K562 (cell line): ENCODE results near the gene RBP7. TPM values are rescaled to one million over a fixed set of nuclear protein-coding genes. Genes with fewer than 3 reads are reported as not detected.

Experiments used
- ARHGAP35 ChIP-seq: fragments of 450-650 bp; IDR thresholded peaks from 2 replicates; pipeline ENCODE4 v1.6.1; 2018; ENCODE audit not compliant: partially characterized antibody
- ATF7 ChIP-seq: fragments of 450-650 bp; IDR thresholded peaks from 2 replicates; pipeline ENCODE4 v1.7.1; 2014; ENCODE audit warnings: mild to moderate bottlenecking, moderate library complexity
- ESRRB ChIP-seq: fragments of 250-450 bp; sonication (Bioruptor Pico); IDR thresholded peaks from 2 replicates; pipeline ENCODE4 v1.5.0; 2020; ENCODE audit warnings: mild to moderate bottlenecking, moderate library complexity, borderline replicate concordance
- KLF6 ChIP-seq: fragments of 250-450 bp; sonication (Bioruptor Pico); IDR thresholded peaks from 2 replicates; pipeline ENCODE4 v1.4.0; 2020; ENCODE audit warnings: mild to moderate bottlenecking, moderate library complexity, borderline replicate concordance
- LEF1 ChIP-seq: fragments of 450-650 bp; IDR thresholded peaks from 2 replicates; pipeline ENCODE4 v1.6.1; 2016; ENCODE audit warnings: mild to moderate bottlenecking
- NELFE ChIP-seq: IDR thresholded peaks from 2 replicates; pipeline ENCODE4 v1.6.1; 2011; ENCODE audit warnings: mild to moderate bottlenecking; ENCODE audit not compliant: insufficient read depth, insufficient read length
- PHTF2 ChIP-seq: fragments of 250-450 bp; sonication (Bioruptor Pico); IDR thresholded peaks from 2 replicates; pipeline ENCODE4 v1.5.0; 2021; ENCODE audit warnings: mild to moderate bottlenecking
- SMAD4 ChIP-seq: fragments of 250-450 bp; sonication (Bioruptor Pico); conservative IDR thresholded peaks from 2 replicates; pipeline ENCODE4 v1.8.0; 2021; ENCODE audit warnings: inconsistent platforms, mild to moderate bottlenecking, moderate library complexity
- SRSF9 ChIP-seq: fragments of 200-400 bp; formaldehyde crosslinking; IDR thresholded peaks from 2 replicates; pipeline ENCODE4 v1.6.1; 2017; ENCODE audit warnings: low read depth, low read length, borderline replicate concordance
- ZC3H8 ChIP-seq: fragments of 450-650 bp; IDR thresholded peaks from 2 replicates; pipeline ENCODE4 v1.6.1; 2017
- ZKSCAN8 ChIP-seq: fragments of 200-800 bp; sonication (Bioruptor generic); IDR thresholded peaks from 2 replicates; pipeline ENCODE4 v1.6.1; 2016; ENCODE audit warnings: missing genetic modification characterization, missing compliant biosample characterization
- ZNF165 ChIP-seq: fragments of 250-450 bp; sonication (Bioruptor Pico); IDR thresholded peaks from 2 replicates; pipeline ENCODE4 v1.4.0; 2020; ENCODE audit warnings: borderline replicate concordance
- ZNF384 ChIP-seq: IDR thresholded peaks from 2 replicates; pipeline ENCODE4 v1.6.1; 2012; ENCODE audit warnings: low read depth, low read length, improper control_type of control experiment
- ZNF583 ChIP-seq: fragments of 250-450 bp; sonication (Bioruptor Pico); IDR thresholded peaks from 2 replicates; pipeline ENCODE4 v1.4.0; 2020
- ZNF764 ChIP-seq: fragments of 250-450 bp; sonication (Bioruptor Pico); IDR thresholded peaks from 2 replicates; pipeline ENCODE4 v1.4.0; 2020; ENCODE audit warnings: low read depth, mild to moderate bottlenecking, moderate library complexity
- polyA plus RNA-seq, 8 experiments: library from polyadenylated mRNA; depleted of rRNA in 4 of 8; stranded (reverse) in 5 of 8; unstranded in 3 of 8; fragments of >200 nt; fragmentation: Nextera tagmentation in 2 of 8; fragmentation: Illumina TruSeq in 1 of 8; extraction: Ambion mirVana in 2 of 8; extraction: Trizol in 1 of 8; gene quantifications; 2 replicates each; pipeline versions ENCODE4 v1.2.1 to v1.2.3, GENCODE V29; 2011 to 2014; ENCODE audit warnings: inconsistent platforms in 1 of 8, missing spikeins in 1 of 8
- total RNA-seq, 7 experiments: library from RNA; depleted of rRNA in 6 of 7; stranded (reverse); fragments of >200 nt in 6 of 7; fragmentation: Illumina TruSeq in 2 of 7; extraction: Trizol in 2 of 7; gene quantifications; 2 replicates each; pipeline versions ENCODE4 v1.2.1 to v1.2.3, GENCODE V29; 2011 to 2021; ENCODE audit warnings: low replicate concordance in 1 of 7
- TF ChIP-seq, protein P1 (sequence below): sonication (generic); formaldehyde crosslinking; IDR thresholded peaks from 2 replicates; pipeline ENCODE4 v1.8.1; 2023; ENCODE audit warnings: mild to moderate bottlenecking, missing genetic modification reagents
- TF ChIP-seq, protein P2 (sequence below): fragments of 450-650 bp; formaldehyde crosslinking; IDR thresholded peaks from 2 replicates; pipeline ENCODE4 v1.4.0; 2022; ENCODE audit warnings: mild to moderate bottlenecking, moderate library complexity
- TF ChIP-seq, protein P3 (sequence below): fragments of 200-800 bp; sonication (Bioruptor generic); IDR thresholded peaks from 2 replicates; pipeline ENCODE4 v1.6.1; 2016; ENCODE audit warnings: missing genetic modification characterization, missing compliant biosample characterization
- TF ChIP-seq, protein P4 (sequence below): fragments of 250-450 bp; sonication (Bioruptor Pico); IDR thresholded peaks from 2 replicates; pipeline ENCODE4 v1.8.0; 2022; ENCODE audit warnings: moderate library complexity, mild to moderate bottlenecking, inconsistent platforms
- TF ChIP-seq, protein P5 (sequence below): fragments of 250-450 bp; sonication (Bioruptor Pico); IDR thresholded peaks from 2 replicates; pipeline ENCODE4 v1.8.0; 2021; ENCODE audit warnings: moderate library complexity, mild to moderate bottlenecking, inconsistent platforms

RBP7 gene
- total and polyA plus RNA-seq, 9 of the 15 experiments (the other 6 are each of a cell fraction or from before 2014, with no cell fraction given): not detected

DNA sequence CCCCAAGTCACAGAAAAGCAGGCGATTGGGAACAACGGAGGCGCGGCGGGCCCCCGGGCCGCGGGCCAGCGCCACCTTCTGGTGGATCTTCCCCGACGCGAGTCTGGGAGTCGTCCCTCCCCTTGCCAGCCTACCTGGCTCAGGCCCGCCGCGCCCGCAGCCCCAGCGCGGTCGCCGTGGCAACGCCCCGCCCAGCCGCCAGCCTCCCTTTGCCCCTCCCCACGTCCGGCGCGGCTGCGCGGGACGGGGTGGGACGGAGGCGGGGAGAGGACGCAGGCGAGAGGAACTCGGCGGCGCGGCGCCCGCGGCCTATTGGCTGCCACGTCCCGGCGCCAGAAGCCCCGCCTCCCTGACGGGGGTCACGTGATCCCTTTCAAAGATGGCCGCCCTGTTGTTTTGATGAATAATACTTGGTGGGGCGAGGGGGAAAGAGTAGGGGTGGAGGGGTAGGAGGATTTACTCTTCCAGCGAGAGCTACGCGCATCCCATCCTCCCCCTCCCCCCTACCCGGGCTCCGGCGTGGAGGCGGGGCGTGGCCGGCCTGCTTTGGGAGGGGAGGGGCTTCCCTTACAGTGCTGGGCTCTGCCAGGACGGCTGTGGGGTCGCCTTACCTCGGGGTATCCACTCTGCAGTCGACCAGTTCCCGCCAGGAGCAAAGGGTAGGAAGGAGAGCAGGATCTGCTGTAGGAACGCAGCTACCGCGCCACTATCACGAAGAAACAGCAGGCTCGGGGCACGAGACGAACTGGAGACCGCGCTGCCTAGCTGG is 35.7 kb downstream of the RBP7 start, which contains the start of gene UBE4B (continued):
- no peak for TF ChIP-seq NELFE
- TF ChIP-seq PHTF2 (CRISPR knock-in tag): no peak
- TF ChIP-seq, protein P1, sequence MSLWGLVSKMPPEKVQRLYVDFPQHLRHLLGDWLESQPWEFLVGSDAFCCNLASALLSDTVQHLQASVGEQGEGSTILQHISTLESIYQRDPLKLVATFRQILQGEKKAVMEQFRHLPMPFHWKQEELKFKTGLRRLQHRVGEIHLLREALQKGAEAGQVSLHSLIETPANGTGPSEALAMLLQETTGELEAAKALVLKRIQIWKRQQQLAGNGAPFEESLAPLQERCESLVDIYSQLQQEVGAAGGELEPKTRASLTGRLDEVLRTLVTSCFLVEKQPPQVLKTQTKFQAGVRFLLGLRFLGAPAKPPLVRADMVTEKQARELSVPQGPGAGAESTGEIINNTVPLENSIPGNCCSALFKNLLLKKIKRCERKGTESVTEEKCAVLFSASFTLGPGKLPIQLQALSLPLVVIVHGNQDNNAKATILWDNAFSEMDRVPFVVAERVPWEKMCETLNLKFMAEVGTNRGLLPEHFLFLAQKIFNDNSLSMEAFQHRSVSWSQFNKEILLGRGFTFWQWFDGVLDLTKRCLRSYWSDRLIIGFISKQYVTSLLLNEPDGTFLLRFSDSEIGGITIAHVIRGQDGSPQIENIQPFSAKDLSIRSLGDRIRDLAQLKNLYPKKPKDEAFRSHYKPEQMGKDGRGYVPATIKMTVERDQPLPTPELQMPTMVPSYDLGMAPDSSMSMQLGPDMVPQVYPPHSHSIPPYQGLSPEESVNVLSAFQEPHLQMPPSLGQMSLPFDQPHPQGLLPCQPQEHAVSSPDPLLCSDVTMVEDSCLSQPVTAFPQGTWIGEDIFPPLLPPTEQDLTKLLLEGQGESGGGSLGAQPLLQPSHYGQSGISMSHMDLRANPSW: no peak; the same call in 1 of the 2 replicates
- TF ChIP-seq ZC3H8: peak; percentile 74; the same call in 1 of the 2 replicates
- TF ChIP-seq ATF7: peak; percentile 81; the same call in 1 of the 2 replicates
- TF ChIP-seq LEF1: peak; percentile 40; the same call in 1 of the 2 replicates
- no peak for TF ChIP-seq ZNF583
- TF ChIP-seq ARHGAP35: no peak
- TF ChIP-seq, protein P2, sequence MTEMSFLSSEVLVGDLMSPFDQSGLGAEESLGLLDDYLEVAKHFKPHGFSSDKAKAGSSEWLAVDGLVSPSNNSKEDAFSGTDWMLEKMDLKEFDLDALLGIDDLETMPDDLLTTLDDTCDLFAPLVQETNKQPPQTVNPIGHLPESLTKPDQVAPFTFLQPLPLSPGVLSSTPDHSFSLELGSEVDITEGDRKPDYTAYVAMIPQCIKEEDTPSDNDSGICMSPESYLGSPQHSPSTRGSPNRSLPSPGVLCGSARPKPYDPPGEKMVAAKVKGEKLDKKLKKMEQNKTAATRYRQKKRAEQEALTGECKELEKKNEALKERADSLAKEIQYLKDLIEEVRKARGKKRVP: no peak
- TF ChIP-seq, protein P3, sequence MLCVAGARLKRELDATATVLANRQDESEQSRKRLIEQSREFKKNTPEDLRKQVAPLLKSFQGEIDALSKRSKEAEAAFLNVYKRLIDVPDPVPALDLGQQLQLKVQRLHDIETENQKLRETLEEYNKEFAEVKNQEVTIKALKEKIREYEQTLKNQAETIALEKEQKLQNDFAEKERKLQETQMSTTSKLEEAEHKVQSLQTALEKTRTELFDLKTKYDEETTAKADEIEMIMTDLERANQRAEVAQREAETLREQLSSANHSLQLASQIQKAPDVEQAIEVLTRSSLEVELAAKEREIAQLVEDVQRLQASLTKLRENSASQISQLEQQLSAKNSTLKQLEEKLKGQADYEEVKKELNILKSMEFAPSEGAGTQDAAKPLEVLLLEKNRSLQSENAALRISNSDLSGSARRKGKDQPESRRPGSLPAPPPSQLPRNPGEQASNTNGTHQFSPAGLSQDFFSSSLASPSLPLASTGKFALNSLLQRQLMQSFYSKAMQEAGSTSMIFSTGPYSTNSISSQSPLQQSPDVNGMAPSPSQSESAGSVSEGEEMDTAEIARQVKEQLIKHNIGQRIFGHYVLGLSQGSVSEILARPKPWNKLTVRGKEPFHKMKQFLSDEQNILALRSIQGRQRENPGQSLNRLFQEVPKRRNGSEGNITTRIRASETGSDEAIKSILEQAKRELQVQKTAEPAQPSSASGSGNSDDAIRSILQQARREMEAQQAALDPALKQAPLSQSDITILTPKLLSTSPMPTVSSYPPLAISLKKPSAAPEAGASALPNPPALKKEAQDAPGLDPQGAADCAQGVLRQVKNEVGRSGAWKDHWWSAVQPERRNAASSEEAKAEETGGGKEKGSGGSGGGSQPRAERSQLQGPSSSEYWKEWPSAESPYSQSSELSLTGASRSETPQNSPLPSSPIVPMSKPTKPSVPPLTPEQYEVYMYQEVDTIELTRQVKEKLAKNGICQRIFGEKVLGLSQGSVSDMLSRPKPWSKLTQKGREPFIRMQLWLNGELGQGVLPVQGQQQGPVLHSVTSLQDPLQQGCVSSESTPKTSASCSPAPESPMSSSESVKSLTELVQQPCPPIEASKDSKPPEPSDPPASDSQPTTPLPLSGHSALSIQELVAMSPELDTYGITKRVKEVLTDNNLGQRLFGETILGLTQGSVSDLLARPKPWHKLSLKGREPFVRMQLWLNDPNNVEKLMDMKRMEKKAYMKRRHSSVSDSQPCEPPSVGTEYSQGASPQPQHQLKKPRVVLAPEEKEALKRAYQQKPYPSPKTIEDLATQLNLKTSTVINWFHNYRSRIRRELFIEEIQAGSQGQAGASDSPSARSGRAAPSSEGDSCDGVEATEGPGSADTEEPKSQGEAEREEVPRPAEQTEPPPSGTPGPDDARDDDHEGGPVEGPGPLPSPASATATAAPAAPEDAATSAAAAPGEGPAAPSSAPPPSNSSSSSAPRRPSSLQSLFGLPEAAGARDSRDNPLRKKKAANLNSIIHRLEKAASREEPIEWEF (CRISPR knock-in tag): no peak
- no peak for TF ChIP-seq ESRRB (CRISPR knock-in tag)
- TF ChIP-seq SRSF9: no peak
- TF ChIP-seq ZNF384: peak; percentile 26; the same call in 1 of the 2 replicates
- no peak for TF ChIP-seq ZNF165
- TF ChIP-seq, protein P4, sequence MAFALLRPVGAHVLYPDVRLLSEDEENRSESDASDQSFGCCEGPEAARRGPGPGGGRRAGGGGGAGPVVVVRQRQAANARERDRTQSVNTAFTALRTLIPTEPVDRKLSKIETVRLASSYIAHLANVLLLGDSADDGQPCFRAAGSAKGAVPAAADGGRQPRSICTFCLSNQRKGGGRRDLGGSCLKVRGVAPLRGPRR (CRISPR knock-in tag): no peak
- TF ChIP-seq KLF6 (CRISPR knock-in tag): no peak
- TF ChIP-seq SMAD4 (CRISPR knock-in tag): peak; percentile 87
- TF ChIP-seq ZKSCAN8 (CRISPR knock-in tag): no peak
- TF ChIP-seq, protein P5, sequence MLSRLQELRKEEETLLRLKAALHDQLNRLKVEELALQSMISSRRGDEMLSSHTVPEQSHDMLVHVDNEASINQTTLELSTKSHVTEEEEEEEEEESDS (CRISPR knock-in tag): no peak
- TF ChIP-seq ZNF764 (CRISPR knock-in tag): no peak
